HepG2 (cell line): ENCODE measurements around the gene PDK2.

Experiments used
- FOXP1 ChIP-seq, 2 experiments: fragments of 450-650 bp in 1 of 2; IDR thresholded peaks; 2 replicates each; pipeline ENCODE4 v1.6.1; 2017 to 2018; ENCODE audit warnings: antibody characterized with exemption in 1 of 2
- ZNF569 ChIP-seq: sonication (generic); formaldehyde crosslinking; IDR thresholded peaks from 2 replicates; pipeline ENCODE4 v1.5.0; 2020; ENCODE audit warnings: mild to moderate bottlenecking, missing genetic modification reagents, moderate library complexity, borderline replicate concordance
- TF ChIP-seq, protein P1 (sequence below): sonication (generic); formaldehyde crosslinking; IDR thresholded peaks from 2 replicates; pipeline ENCODE4 v1.5.0; 2020; ENCODE audit warnings: mild to moderate bottlenecking, missing genetic modification reagents, moderate library complexity

DNA sequence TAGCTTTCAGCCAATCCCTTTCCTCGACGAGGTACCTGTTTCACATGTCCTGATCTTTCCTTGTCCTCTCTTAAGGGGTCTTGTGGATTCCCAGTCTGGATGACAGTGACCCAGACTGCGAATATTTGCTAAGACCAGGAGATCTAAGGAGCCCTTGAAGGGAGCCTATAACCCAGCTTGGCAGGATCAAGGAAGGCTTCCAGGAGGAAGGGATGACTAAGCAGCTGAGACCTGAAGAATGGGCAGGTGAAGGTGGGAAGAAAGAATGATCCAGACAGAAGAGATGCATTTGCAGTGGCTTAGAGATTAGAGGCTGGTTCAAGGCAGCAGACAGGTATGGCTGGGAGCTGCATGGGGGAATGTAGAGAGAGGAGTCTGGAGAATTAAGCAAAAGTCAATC, 1.9 kb upstream of the PDK2 start:
- TF ChIP-seq FOXP1 (IDR thresholded peaks at IDR 0.05) (no peak), FOXP1 (CRISPR knock-in tag; IDR thresholded peaks at IDR 0.05) (no peak), ZNF569 (no peak)
- TF ChIP-seq, protein P1, sequence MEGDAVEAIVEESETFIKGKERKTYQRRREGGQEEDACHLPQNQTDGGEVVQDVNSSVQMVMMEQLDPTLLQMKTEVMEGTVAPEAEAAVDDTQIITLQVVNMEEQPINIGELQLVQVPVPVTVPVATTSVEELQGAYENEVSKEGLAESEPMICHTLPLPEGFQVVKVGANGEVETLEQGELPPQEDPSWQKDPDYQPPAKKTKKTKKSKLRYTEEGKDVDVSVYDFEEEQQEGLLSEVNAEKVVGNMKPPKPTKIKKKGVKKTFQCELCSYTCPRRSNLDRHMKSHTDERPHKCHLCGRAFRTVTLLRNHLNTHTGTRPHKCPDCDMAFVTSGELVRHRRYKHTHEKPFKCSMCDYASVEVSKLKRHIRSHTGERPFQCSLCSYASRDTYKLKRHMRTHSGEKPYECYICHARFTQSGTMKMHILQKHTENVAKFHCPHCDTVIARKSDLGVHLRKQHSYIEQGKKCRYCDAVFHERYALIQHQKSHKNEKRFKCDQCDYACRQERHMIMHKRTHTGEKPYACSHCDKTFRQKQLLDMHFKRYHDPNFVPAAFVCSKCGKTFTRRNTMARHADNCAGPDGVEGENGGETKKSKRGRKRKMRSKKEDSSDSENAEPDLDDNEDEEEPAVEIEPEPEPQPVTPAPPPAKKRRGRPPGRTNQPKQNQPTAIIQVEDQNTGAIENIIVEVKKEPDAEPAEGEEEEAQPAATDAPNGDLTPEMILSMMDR (CRISPR knock-in tag) = no peak
